8988T (cell line): ENCODE data around the gene THBS3.
A peak's percentile ranks its signal among the peaks of the same experiment; 100 is the strongest.
"Not testable (repeated sequence)": the region's sequence is repeated elsewhere in the genome, so short reads cannot be mapped to it uniquely, and the experiment has no call there.

Source experiments
- DNase-seq: peaks from one replicate; pipeline ENCODE4 v3.0.0; 2011

Gene THBS3

GRCh38 chr1:155172732-155173477 lies 34.8 kb downstream of the THBS3 start, which contains the start of gene KRTCAP2:
KRTCAP2 (minus strand) TSS chr1:155173304; CDS start chr1:155173224, 80 bp downstream.
- DNase-seq = peak; percentile 98

- DNase-seq = no peak
Measured at GRCh38 chr1:155171836-155172731, 35.6 kb downstream of the THBS3 start.

- DNase-seq = no peak
Measured at GRCh38 chr1:155170806-155171205, 36.9 kb downstream of the THBS3 start.

- no peak for DNase-seq
Measured at GRCh38 chr1:155170101-155170785, 37.5 kb downstream of the THBS3 start.

- no peak for DNase-seq
Measured at GRCh38 chr1:155169541-155169940, 38.2 kb downstream of the THBS3 start.

- no peak for DNase-seq
Measured at GRCh38 chr1:155168456-155169210, 39.1 kb downstream of the THBS3 start.

- not testable (repeated sequence) for DNase-seq
Measured at GRCh38 chr1:155168105-155168445, 39.6 kb downstream of the THBS3 start.

- peak; percentile 83 for DNase-seq
Measured at GRCh38 chr1:155167166-155168104, 40.3 kb downstream of the THBS3 start.

GRCh38 chr1:155166471-155167165 lies 41.1 kb downstream of the THBS3 start:
- no peak for DNase-seq

GRCh38 chr1:155166051-155166470 lies 41.6 kb downstream of the THBS3 start:
- no peak for DNase-seq

- DNase-seq = not testable (repeated sequence)
Measured at GRCh38 chr1:155164625-155165024, 43.1 kb downstream of the THBS3 start.

GRCh38 chr1:155163785-155164184 lies 43.9 kb downstream of the THBS3 start:
- DNase-seq = not testable (repeated sequence)

GRCh38 chr1:155162631-155163030 lies 45.1 kb downstream of the THBS3 start:
- DNase-seq = not testable (repeated sequence)

GRCh38 chr1:155160128-155160527 lies 47.6 kb downstream of the THBS3 start:
- DNase-seq = no peak

GRCh38 chr1:155158991-155159390 lies 48.7 kb downstream of the THBS3 start:
- no peak for DNase-seq

- DNase-seq = not testable (repeated sequence)
Measured at GRCh38 chr1:155155996-155156643, 51.6 kb downstream of the THBS3 start.
